Neural crest cell (in vitro differentiated cells): Measurements from ENCODE around the gene CFAP53. TPM values are rescaled to one million over a fixed set of nuclear protein-coding genes. Genes with fewer than 3 reads are reported as not detected.

Experiments
- DNase-seq: peaks from one replicate; pipeline ENCODE4 v3.0.0; 2021; ENCODE audit warnings: low read depth, mixed read lengths, low spot score
- H3K27ac Mint-ChIP-seq: one replicate; pipeline ENCODE4 v1.8.0; 2021; ENCODE audit warnings: mild to moderate bottlenecking, mixed read lengths; ENCODE audit not compliant: unreplicated experiment
- H3K27me3 Mint-ChIP-seq: 2 replicates; pipeline ENCODE4 v1.8.0; 2021; ENCODE audit warnings: low read depth, mild to moderate bottlenecking, mixed read lengths
- H3K36me3 Mint-ChIP-seq: 2 replicates; pipeline ENCODE4 v1.8.0; 2021; ENCODE audit warnings: low read depth, mild to moderate bottlenecking, mixed read lengths
- H3K4me1 Mint-ChIP-seq: 2 replicates; pipeline ENCODE4 v1.8.0; 2021; ENCODE audit warnings: mixed read lengths
- H3K4me3 Mint-ChIP-seq: one replicate; pipeline ENCODE4 v1.8.0; 2021; ENCODE audit warnings: mild to moderate bottlenecking, mixed read lengths
- H3K9me3 Mint-ChIP-seq: 2 replicates; pipeline ENCODE4 v1.8.0; 2021; ENCODE audit warnings: mixed read lengths
- CTCF ChIP-seq: fragments of 200-600 bp; sonication (generic); conservative IDR thresholded peaks from 2 replicates; pipeline ENCODE4 v1.5.0; 2021; ENCODE audit warnings: antibody characterized with exemption, mild to moderate bottlenecking
- total RNA-seq: library from RNA; stranded (reverse); gene quantifications from 2 replicates; pipeline ENCODE4 v1.2.1, GENCODE V29; 2021

The CFAP53 gene
- total RNA-seq, 1 donor from 2014 or later = 0.54 TPM

GRCh38 chr18:50188652-50189051, 77.6 kb downstream of the CFAP53 start:
- peaks cover 88% of the 10 kb centered on the region for H3K27me3 Mint-ChIP-seq
- H3K9me3 Mint-ChIP-seq = no peaks in the 10 kb centered on the region
- DNase-seq = no peak
- H3K4me1 Mint-ChIP-seq = no peaks in the 10 kb centered on the region
- TF ChIP-seq CTCF = no peak
- no peak overlapping the region for H3K27ac Mint-ChIP-seq
- no peaks in the 10 kb centered on the region for H3K36me3 Mint-ChIP-seq
- H3K4me3 Mint-ChIP-seq = no peak overlapping the region

- Mint-ChIP-seq H3K27me3 (peaks cover 81% of the 10 kb centered on the region), H3K4me1 (no peaks in the 10 kb centered on the region), H3K4me3 (no peak overlapping the region), H3K27ac (no peak overlapping the region), H3K36me3 (no peaks in the 10 kb centered on the region), H3K9me3 (no peaks in the 10 kb centered on the region)
- TF ChIP-seq CTCF = no peak
- no peak for DNase-seq
Observed at GRCh38 chr18:50187659-50188058, 78.6 kb downstream of the CFAP53 start.

GRCh38 chr18:50186385-50186784, 79.9 kb downstream of the CFAP53 start:
- Mint-ChIP-seq H3K27me3 (peaks cover 78% of the 10 kb centered on the region), H3K4me3 (no peak overlapping the region), H3K9me3 (no peaks in the 10 kb centered on the region), H3K36me3 (no peaks in the 10 kb centered on the region), H3K4me1 (no peaks in the 10 kb centered on the region), H3K27ac (no peak overlapping the region)
- no peak for DNase-seq
- no peak for TF ChIP-seq CTCF

GRCh38 chr18:50183556-50183955, 82.7 kb downstream of the CFAP53 start:
- Mint-ChIP-seq H3K27me3 (peaks cover 60% of the 10 kb centered on the region), H3K9me3 (no peaks in the 10 kb centered on the region), H3K27ac (no peak overlapping the region)

GRCh38 chr18:50182511-50182910, 83.8 kb downstream of the CFAP53 start:
- Mint-ChIP-seq H3K9me3 (no peaks in the 10 kb centered on the region), H3K27ac (no peak overlapping the region), H3K27me3 (peaks cover 58% of the 10 kb centered on the region), H3K4me1 (no peaks in the 10 kb centered on the region), H3K4me3 (no peak overlapping the region), H3K36me3 (no peaks in the 10 kb centered on the region)
- no peak for TF ChIP-seq CTCF
- DNase-seq = no peak

More at GRCh38 chr18:50183556-50183955, 82.7 kb downstream of the CFAP53 start:
- H3K4me1 Mint-ChIP-seq = no peaks in the 10 kb centered on the region
- H3K4me3 Mint-ChIP-seq = no peak overlapping the region
- TF ChIP-seq CTCF = no peak
- no peak for DNase-seq
- H3K36me3 Mint-ChIP-seq = no peaks in the 10 kb centered on the region

GRCh38 chr18:50181590-50181989, 84.7 kb downstream of the CFAP53 start:
- Mint-ChIP-seq H3K9me3 (no peaks in the 10 kb centered on the region), H3K4me3 (no peak overlapping the region), H3K4me1 (no peaks in the 10 kb centered on the region), H3K27ac (no peak overlapping the region), H3K36me3 (no peaks in the 10 kb centered on the region), H3K27me3 (peaks cover 58% of the 10 kb centered on the region)
- no peak for TF ChIP-seq CTCF
- no peak for DNase-seq
